ENCODE data around the gene SCYGR1.
"Not testable (repeated sequence)": the region's sequence is repeated elsewhere in the genome, so short reads cannot be mapped to it uniquely, and the experiment has no call there.

Gene SCYGR1

GRCh38 chr2:227387583-227387982, at the start of gene SCYGR1:
Gene SCYGR1 (minus strand): TSS chr2:227387949. CDS start chr2:227387949, 0 bp downstream.
- not testable (repeated sequence) for DNase-seq (ENCODE audit: low spot score)

GRCh38 chr2:227436436-227437174, 48.9 kb upstream of the SCYGR1 start:
- no peak for DNase-seq (ENCODE audit: low spot score)

DNA sequence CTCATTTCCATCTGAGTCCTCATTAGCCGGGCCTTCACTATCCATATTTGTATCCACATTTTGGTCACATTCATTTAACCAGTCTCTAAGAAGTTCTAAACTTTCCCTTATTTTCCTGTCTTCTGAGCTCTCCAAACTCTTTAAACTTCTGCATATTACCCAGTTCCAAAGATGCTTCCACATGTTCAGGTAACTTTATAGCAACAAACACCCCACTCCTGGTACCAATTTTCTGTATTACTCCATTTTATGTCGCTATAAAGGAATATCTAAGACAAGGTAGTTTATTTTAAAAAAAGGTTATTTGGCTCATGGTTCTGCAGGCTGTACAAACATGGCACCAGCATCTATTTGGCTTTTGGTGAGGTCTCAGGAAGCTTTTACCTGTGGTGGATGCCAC, 45.4 kb upstream of the SCYGR1 start:
- DNase-seq (ENCODE audit: low spot score): no peak

DNA sequence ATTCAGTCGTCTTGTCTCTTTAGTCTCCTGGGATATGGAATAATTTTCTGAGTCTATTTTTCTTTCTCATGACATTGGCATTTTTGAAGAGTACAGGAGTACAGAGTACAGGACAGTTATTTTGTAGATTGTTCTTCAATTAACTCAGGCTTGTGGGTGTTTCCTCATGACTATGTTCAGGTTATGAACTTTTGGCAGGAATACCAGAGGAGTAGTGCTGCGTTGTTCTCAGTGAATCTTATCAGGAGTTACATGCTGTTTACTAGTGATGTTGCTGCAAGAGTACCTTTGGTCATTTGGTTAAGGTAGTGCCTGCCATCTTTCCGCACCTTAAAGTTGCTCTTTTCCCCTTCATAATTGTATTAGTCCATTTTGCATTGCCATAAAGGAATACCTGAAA, 42.9 kb upstream of the SCYGR1 start:
- DNase-seq (ENCODE audit: low spot score): no peak

DNA sequence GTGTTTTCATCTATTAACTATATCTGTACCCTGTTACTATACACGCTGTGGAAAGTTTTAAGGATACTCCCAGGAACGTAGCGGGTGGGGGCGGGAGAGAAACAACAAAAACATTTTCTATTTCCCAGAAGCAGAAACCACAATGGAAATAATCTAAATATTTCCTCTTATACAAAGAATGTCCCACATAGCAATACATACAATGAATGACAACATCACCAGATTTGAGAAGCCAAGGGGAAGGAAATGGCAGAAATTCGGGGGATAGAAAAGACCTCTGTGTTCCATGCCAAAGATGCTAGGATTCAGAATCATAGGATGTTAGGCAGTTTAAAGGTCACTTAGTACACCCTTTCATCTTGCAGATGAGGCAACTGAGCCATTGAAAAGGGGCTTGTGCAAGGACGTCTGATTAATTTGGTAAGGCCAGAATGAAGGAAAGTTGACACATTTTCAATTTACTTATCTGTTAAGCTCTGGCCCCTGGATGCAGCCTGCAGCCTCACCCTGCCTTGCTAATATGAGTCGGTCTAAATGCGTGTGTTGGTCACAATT, 41.1 kb upstream of the SCYGR1 start:
- DNase-seq (ENCODE audit: low spot score): no peak

DNA sequence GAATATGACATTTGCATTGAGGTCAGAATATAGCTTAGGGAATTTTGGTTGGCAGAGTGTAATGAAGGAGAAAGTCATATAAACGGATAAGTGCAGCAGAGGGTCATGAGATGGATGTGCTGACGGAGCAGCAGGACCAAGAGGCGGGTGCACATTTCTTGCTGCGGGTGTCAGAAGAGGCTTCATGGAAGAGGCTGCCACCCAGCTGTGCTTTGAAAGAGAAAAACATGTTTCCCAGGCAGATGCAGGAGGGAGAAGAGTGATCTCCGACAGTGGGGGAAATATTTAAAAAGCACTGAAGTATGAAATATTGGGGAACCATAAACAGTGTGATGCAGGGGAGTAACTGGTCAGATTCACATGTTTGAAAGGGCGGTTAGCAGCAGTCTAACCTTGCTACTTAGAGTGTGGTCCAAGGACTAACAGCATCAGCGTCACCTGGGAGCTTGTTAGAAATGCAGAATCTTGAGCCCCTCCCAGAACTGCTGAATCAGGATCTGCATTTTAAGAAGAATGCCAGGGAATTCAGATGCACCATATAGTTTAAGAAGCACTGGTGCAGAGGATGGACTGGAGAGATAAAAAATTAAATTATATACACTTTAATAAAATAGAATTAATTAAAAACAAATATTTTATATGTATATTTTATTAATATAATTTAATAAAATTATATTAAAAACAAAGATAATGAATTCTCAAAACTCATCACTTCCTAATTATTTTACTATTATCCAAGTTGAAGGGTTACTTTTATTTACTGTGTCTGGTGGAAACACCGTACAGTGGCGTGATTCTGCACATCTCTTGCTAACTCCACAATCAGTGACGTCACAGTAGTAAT, 36.1 kb upstream of the SCYGR1 start:
- no peak for DNase-seq (ENCODE audit: low spot score)

DNA sequence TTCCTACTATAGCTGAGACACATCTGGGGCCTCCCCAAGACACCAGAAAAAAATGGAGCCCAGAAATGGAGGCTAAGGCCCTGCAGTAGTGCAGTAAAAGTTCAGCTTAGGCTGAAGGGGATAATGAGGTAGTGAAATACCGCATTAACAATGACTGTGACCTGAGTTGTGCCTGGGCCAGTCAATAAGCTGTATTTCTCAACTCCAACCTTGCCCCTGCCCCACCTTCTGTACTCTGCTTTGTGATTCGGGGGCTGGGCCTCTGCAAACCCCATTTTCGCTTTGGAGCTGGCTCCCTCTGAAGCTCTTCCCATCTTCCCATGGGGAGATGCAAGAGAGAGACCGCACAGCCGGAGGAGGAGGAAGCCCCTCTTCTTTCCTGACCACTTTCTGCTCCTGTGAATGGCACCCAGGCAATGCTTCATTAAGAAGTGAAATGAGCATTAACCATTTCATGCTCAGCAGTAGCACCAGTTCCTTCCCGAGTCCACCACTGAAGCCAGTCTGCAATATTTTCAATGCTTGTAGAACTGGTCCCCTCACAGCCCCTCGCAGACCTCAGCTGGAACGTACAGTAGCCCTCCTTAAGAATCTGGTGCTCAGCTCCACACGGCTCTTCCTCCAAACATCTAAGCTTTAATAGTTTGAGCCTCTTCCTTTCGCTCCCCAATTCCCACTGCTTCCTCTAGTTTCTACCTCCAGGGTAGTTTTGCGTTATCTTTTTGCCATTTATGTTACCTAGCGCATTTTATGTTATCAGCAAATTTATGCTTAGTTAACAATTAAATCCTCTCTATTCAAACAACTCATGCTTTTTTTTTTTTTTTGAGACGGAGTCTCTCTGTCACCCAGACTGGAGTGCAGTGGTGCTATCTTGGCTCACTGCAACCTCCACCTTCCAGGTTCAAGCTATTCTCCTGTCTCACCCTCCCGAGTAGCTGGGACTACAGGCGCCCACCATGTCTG, 32.6 kb upstream of the SCYGR1 start:
- no peak for DNase-seq (ENCODE audit: low spot score)

GRCh38 chr2:227416701-227417100, 29.0 kb upstream of the SCYGR1 start:
- no peak for DNase-seq (ENCODE audit: low spot score)

DNA sequence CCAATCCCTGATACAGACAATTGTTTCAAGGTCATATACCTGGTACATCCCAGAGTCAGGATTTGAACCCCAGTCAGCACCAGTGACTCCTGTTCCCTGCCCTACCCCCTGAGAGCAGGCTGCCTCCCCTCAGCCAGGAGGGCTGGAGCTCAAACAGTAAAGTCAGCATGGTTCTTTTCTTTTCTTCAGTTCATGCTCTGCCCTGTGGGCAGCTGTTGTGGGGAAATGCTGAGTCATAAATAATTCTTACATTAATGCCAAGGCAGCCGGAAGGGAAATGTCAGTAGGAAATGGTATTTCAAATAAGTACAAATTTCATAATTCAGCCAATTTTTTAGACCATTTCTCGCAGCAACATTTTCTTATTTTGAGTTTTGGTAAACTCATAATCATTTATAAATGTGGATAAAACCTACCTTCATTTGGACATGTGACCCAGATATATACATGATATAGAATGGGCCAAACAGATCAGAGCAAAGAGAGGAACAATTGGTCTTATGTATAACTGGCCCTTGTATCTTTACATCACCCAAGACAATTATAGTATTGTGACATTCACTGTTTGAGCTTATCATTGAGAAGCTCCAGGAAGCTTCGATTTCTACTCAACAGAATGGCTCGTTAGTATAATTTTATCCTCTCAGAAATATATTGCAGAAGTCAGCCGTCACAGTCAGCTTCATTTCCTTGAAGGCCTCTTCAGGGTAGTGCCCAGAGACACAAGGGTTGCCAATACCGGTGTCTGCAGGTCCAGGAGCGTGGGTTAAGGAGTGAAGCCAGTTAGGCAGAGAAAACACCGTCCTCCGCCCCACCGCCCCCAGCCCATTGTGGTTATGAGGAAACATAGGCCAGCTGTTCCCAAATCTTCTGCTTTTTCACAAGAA, 28.0 kb upstream of the SCYGR1 start:
- DNase-seq (ENCODE audit: low spot score): peak; percentile 58

DNA sequence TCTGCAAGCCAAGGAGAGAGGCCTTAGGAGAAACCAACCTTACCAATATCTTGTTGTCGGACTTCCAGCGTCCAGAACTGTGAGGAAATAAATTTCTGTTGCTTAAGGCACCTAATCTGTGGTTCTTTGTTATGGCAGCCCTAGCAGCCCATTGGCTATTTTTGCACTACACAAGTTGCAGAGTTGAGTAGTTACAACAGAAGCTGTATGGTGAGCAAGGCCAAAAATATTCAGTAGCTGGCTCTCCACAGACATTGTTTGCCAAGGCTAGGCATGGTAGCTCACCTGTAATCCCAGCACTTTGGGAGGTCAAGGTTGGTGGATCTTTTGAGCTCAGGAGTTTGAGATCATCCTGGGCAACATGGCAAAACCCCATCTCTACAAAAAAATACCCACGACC, 27.1 kb upstream of the SCYGR1 start:
- DNase-seq (ENCODE audit: low spot score): no peak

DNA sequence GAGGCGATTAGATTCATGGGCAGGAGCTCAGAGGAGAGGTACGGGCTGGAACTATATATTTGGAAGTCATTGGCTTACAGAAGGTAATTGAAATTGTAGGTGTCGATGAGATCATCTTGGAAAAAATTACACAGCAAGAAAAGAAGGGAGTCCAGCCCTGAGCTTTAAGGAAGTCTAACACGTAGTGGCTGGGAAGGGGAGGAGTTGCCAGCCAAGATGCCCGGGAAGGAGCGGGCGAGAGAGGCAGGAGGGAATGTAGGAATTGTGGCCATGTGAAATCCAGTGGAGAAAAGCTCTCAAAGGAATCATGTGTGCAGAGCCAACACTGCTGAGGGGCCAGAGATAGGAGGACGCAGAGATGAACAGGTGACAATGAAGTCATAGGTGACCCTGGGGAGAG, 25.6 kb upstream of the SCYGR1 start:
- no peak for DNase-seq (ENCODE audit: low spot score)

DNA sequence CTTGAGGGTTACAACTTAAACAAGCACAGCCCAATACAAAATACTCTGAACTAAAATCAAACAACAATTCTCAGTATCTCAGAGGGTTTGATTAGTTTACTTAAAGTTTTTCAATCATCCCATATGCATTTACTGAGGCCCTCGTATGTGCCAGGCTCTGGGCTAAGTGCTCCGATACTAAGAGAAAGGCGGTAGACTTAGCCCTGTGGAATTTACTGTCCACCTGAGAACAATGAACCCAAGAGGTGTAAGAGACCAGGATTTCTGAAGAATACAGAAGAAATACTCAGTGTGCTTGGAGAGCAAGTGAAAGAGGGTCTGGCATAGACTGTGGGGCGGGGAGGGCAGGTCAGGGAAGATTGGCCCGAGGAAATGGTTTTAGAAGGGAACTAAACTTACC, 25.1 kb upstream of the SCYGR1 start:
- no peak for DNase-seq (ENCODE audit: low spot score)

DNA sequence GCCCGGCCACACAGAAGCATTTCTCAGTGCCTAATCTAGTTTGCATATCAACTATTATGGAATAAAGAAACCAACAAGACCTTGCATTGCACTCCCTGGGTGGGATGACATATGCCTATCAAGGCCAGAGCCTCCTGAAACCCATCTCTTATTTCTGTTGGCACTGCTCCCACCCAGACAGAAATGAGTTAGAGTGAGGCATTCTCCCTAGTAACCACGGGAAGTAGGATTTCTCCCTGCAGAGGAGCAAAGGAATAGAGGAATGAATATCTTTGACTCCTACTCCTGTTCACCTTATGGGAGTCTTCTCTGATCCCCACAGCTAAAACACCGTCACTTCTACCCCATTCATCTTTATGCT, 24.2 kb upstream of the SCYGR1 start:
- no peak for DNase-seq (ENCODE audit: low spot score)

GRCh38 chr2:227411320-227411989, 23.7 kb upstream of the SCYGR1 start:
- no peak for DNase-seq (ENCODE audit: low spot score)

- DNase-seq (ENCODE audit: low spot score): no peak
Observed at GRCh38 chr2:227410191-227410590, 22.4 kb upstream of the SCYGR1 start.

- DNase-seq (ENCODE audit: low spot score): no peak
Observed at GRCh38 chr2:227407591-227408151, 19.9 kb upstream of the SCYGR1 start.

DNA sequence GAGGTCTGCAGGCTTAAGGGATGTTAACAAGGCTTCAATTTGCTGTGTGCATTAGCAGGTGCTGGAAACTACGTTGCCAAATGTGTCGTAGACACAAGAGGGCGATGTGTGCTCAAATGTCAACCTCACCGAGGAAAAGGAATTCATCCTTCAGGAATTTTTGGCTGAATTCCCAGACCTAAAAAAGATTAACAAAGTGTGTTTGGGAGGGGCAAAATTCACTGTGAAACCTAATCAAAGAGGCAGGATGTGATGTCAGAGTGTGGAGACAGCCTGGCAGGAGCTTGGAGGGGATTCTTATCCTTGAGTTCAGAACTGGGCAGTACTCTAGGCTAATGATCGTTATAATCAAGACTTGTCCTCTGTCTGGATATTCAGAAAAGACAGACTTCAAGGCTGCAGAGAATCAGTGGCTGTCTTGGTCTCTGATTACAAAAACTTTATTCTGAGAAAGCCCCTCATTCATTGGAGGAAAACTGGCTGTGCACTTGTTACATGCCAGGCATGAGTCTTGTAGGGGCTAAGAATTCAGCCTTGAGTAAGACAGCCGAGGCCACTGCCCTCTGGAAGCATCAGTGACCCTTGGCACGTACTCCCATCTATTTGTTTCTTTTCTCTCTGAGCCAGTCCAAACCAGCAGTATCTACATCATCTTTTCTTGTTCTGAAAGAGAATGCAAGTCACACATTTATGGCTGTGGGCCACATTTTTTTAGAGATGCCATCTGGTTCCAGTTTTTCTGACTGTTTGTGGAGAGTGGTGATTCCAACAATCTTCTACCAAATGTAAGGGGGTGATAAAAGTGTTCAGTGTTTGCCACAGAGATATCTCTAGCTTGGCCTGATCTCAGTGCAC, 18.7 kb upstream of the SCYGR1 start:
- DNase-seq (ENCODE audit: low spot score): peak; percentile 94

DNA sequence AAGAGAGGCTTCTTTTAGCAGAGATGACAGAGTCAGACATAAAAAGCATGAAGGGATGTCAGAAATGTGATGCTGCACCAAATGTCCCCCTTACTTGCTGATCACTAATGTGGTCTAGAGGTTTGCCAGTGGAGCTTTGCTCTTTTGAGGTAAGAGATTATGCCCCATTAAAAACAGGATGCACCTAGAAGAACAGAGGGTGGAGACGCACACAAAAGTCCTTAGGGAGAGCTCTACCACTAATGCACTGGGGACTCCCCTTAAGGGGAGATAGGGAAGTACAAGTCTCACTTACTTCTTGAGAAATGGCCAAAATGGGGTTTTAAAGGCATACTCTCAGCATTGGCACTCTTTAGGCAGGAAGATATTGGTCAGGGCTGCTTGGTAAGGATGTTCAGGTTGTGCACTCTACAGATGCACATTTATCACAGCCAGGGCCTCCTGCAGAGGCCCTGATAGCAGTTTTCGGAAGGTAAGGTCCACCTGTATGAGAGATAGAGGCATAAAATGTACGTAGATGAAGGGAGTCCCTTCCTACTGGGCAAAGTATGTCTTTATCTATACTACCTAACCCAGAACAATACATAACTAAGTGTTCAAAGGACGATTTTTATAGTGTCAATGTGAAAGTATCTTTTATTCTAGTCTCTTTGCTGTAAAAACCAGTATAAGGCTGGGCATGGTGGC, 17.0 kb upstream of the SCYGR1 start:
- DNase-seq (ENCODE audit: low spot score): no peak

DNA sequence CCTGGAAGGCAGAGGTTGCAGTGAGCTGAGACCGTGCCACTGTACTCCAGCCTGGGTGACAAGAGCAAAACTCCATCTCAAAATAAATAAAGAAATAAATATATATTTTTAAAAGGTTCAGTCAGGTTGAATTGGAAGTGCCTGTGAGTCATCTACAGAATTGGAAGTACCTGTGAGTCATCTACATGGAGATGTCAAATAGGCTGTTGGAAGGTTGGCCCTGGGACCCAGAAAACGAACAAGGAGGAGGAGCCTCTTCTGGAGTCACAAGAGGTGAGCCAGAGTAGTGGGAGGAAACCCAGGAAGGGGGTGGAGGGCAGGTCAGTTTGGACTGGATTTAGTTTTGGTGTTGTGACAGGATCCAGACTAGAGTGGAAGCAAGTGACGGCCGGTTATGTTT, 15.2 kb upstream of the SCYGR1 start:
- no peak for DNase-seq (ENCODE audit: low spot score)
